ENCODE data around the gene VOPP1.
A peak's percentile ranks its signal among the peaks of the same experiment; 100 is the strongest.
"Not testable (repeated sequence)": the region's sequence is repeated elsewhere in the genome, so short reads cannot be mapped to it uniquely, and the experiment has no call there.

The VOPP1 gene

DNA sequence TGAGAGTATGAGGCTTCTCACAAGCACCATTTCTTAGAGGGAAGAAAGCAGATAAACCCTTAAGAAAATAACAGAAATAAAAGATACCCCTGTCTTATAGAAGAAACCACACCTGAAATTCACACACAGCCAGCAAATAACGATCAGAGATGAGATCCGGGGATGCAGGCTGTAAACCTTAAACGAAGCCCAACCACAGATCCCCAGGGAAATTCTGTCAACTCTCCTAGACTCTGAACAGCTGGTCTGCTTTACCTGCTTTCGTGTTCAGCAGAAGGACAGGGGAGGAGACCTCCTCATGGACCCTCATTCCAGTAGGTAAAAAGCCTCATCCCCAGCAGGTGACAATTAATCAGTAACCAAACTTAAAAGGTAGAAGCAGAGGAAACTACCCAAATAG lies 45.0 kb downstream of the VOPP1 start:
- no peak for DNase-seq

DNA sequence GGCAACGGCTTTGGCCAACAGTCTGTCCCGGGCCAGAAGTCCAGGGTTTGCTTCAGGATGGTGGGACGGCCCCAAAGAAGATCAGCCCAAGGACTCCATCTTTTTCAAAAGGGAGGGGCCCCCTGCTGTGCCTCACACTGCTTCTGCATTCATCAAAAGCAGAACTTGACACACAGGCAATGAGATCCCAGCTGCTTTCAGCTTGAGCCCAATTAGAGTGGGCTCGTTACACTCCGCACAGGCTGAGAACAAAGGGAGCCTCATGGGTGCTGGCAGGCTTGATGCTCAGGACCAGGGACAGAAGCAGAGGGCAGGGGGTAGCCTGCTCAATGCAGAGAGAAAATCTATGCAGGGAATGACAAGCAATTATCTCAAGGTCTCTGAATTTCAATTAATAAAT lies 45.5 kb downstream of the VOPP1 start:
- DNase-seq, result no peak

DNA sequence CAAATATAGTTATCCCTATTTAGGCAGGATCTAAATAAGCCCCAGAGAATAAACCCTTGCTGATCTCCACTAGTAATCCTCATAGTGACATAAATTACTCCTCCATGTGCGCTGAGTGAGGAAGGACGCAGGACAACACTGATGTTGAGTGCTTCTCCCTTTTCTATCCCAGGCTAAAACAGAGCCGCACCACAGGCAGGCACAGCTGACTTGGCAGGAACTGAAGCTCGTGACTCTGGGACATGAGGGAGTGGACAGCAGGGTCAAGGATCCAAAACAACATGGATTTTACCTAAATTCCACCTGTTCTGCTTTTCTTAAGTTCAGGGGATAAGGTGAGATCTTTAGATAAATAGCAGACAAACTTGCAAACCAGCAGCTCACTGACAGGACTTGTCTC lies 46.0 kb downstream of the VOPP1 start:
- DNase-seq, result no peak

DNA sequence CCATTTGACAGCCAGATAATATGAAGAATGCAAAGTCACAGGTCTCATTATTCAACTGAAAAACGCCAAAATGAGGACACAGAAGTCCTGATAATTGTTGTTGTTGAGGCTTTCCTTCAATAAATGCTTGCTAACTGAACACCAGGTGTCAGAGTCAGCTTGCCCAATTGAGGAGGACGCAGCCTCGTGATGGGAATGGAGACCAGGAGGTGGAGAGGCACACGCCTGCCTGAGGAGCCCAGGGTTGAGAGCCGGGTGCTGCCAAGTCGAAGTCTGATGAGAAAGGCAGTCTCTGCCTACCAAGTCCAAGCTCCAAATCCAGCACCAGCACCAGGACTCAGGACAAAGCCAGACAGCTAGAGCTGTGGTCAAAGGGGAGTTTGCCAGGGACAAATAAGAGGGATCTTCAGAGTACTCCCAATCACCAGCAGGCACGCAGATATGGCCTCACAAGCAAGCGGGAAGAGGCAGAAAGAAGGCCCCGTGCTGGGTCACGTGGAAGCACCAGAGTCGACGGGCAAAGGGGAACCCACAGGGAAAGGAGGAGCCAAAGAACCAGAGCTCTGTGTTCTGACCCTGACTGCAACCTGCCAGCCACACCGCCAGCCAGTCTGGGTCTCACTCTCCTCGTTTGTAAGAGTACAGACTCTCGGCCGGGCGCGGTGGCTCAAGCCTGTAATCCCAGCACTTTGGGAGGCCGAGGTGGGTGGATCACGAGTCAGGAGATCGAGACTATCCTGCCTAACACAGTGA lies 47.6 kb downstream of the VOPP1 start:
- DNase-seq, result no peak

DNA sequence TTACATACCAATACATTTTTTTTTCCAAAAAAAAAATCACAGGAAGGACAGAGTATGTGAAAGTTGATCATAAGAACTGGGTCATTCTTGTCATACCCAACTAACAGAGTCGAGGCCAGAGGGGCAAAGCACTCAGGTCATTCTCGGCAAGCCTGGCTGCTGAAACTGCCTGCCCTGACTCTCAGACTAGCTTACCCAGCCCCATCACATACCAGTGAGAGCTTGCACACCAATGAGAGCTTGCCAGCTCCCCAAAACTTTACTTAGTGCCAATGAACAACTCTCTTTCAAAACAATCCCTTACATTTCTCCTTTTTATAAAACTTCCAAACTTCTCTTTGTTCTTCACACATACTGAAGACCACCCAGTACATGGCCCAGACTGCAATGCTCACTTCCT lies 48.9 kb downstream of the VOPP1 start:
- DNase-seq, result no peak

DNA sequence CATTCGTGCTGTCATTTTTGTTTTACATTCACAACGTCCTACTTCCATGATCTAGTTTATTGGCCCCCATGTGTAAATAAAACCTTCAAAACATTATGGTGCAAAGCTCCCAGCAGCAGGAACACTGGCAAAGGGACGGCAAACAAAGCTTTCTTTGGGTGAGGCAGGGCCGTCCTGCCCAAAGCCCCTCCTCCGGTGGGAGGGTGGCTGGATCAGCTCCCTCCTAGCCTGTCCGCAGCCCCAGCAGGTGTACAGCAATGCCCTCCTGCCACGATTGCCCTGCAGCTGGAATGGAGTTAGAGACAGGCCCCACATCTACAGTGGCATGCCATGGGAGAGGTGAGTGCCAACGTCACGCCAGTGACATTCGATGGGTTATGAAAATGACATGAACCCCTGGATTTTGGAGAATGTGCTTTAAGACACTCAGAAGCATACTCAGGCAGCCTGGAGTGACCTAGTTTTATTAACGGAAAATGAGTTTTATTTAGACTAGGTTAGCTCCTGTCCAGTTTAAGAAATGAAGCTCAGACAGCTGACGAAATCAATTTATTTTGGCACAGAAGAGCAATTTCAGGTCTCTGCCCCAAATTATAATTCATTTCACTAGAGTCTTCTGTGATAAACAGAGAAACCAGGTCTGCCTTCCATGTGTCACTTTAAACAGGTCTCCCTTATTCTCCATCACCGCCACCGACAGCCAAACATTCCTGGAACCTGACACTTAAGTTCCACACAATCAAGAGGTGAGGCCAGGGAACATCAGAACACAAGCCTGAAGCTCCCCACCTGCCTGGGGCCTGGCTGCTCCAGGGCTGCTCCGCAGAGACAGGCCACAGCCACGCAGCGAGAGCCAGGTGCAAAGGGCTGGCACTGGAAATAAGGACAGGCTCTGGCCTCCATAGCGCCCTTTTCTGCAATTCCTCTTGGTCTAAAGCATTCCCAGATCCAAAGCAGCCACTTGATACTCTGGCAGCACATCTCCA lies 50.1 kb downstream of the VOPP1 start:
- DNase-seq, result no peak

DNA sequence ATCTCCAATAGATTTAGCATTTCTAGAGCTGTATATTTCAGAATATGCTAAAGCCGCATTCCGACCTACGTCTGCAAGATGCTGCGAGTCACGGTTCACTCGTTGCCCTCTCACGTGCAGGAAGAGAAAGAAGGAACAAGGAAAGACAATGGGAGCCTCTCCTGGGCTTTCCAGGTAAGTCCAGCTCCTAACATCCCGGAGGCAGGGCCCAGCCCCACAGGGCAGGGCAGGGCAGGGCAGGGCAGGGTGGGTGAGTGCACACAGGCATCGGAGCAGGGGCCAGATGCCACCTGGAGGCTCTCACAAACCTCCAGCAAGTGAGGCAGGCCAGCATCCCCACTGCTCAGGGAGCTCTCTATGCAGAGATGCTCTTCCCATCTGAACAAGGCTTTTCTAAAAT lies 50.8 kb downstream of the VOPP1 start:
- DNase-seq, result no peak

DNA sequence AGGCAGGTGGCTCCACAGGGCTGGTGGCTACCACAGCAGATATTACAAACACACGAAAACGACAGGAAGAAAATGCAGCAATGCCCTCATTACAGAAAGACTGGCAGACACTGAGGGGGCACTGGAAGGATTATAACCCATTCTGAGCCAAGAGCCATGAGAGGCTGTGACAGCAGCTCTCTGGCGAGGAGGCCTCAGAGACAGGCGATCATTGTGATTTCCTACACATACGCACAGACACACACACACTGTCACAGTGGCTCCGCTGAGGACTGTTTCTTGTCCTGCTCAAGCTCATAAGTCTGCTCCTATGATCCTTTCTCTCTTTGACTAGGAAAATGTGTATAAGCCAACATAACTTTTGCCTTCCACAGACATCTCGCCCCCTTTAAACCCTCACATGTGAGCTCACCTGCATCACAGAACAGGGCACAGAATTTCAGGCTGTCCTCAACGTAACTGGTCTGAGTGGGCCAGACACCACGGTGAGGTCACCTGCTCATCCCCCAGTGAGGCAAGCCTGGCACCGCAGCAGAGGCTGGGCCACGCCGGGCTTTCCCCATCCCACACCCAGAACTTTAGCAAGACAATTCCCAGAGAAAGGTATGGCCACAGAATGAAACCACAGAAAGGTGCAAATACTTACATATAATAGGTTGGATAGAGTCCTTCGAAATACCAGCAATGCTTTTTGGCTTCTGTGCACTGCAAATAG lies 51.7 kb downstream of the VOPP1 start:
- DNase-seq, result no peak

DNA sequence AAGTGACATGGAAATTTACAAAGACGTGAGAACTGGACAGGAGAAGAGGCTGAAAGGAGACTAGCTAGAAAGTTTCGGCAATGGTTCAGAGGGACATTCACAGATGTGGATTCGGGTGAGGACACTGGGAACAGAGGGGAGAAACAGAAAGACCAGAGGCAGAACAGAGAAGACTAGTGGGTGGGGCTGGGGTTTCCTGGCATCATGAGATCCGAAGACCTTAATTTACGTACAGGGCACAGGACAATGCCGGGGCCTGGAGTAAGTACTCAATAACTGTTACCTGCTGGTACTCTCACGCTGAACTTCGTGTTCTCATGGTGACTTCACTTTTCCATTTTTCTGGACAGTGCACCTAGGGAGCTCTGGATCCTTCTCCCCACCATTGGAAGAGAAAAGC lies 53.5 kb downstream of the VOPP1 start:
- no peak for DNase-seq

DNA sequence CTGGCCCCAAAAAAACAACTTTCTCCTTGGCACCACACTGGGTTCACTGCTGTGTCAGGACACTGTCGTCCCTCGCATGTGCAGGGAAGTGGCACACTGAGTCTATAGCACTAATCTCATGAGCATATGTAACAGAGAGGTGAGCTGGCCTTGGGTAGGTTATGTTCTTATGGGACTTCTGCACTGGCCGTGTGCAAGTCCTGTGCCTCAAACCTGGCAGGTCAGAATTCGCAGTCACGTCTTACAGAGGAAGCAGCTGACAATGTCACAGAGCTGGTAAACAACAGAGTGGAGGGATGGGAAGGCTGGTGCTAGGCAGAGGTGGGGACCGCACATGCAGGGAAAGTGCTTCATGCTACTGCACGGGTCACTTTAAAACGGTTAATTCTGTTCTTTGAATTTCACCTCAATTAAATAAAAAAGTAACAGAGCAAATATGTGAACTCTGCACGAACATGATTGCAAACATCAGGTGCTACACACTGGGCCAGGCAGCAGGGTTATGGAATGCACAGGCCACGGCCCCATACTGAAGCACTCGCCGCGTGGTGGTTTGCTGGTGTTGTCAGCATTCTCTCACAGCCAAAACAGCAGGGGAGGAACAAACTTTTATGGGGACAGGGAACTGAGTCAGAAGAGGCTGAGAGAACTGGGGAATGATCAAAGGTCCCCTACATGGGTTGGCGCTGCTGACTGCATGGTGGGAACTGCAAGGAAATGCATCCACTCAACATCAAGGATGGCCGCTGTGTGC lies 54.2 kb downstream of the VOPP1 start:
- no peak for DNase-seq

GRCh38 chr7:55517191-55517633 lies 55.1 kb downstream of the VOPP1 start:
- peak; percentile 58 for DNase-seq

- DNase-seq, result no peak
Observed at GRCh38 chr7:55516409-55516808, 55.9 kb downstream of the VOPP1 start.

GRCh38 chr7:55515569-55516279 lies 56.6 kb downstream of the VOPP1 start:
- no peak for DNase-seq

- DNase-seq, result no peak
Observed at GRCh38 chr7:55514546-55515265, 57.6 kb downstream of the VOPP1 start.

DNA sequence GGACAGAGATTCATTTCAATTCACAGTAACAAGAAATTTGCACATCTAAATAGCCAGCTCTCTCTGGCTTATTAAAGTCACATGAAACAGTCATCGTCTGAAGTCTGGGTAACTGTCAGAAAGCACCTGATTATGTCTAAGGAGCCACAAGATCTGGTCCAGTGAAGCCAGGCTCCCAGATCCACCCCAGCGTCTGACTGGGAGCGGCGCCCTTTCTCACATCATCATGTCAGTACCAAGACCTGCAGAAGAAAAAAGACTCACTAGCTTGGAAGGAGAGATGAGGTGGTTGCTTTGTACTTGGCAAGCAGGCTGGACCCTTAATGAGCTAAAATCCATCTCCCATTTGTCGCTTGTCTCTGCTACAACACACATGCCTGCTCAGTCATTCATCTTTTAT lies 58.4 kb downstream of the VOPP1 start:
- DNase-seq, result no peak

- DNase-seq, result no peak
Observed at GRCh38 chr7:55512635-55513191, 59.6 kb downstream of the VOPP1 start.

DNA sequence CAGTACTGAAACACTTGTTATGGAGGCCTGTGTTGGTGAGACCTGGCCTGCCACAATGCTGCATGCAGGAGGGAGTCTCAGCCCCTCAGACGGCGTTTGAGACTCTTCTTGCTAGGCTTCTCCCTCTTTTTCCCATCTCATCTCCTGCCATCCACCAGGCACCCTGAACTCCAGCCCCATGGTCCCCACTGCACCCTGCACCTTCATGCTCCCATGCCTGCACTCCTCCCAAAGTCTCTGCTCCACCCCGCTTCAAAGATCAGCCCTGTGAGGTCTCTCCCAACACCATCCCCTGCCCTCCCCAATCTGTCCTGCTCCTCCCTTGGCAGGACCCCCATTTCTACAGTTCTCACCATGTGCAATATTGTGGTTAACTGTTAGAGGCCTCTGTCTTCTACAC lies 61.7 kb downstream of the VOPP1 start:
- no peak for DNase-seq

DNA sequence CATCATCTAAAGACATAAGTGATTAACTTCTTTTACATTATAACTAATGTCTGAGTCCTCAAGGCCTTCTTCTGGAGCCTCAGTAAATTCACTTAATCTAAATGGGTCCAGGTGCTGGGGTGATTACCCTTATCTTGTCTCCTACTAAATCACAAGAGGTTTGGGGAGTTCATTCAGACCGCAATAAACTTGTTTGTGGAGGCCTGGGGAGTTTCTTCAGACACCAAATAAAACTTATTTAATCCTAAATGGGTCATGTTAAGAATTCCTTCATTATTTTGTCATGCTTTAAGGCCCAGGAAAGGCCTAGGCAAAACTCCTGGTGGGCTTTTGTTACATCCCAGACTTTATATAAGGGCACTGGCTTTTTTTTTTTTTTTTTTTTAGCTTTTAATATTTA lies 62.1 kb downstream of the VOPP1 start:
- not testable (repeated sequence) for DNase-seq

- no peak for DNase-seq
Observed at GRCh38 chr7:55509322-55509721, 63.0 kb downstream of the VOPP1 start.

- no peak for DNase-seq
Observed at GRCh38 chr7:55508221-55509011, 63.9 kb downstream of the VOPP1 start.

Data from activated CD4-positive, CD25-positive, alpha-beta regulatory T cell treated with anti-CD3 and anti-CD28 coated beads, Interleukin-2, amount 50 U/mL, for 72 hours (primary cell).